Panc1 (cell line): Measurements from ENCODE around the gene FAF1. TPM values are rescaled to one million over a fixed set of nuclear protein-coding genes. Genes with fewer than 3 reads are reported as not detected.

Experiments
- ATAC-seq: fragments of 200-7000 bp; cut with Tn5 transposase; 2 replicates; pipeline ENCODE4 v1.9.1; 2020; ENCODE audit warnings: mild to moderate bottlenecking, moderate library complexity
- BruUV-seq: library from RNA; stranded (reverse); fragments of 400-500 nt; replicated peaks from 2 replicates; lab custom pipeline; 2021; lab: Mats Ljungman, UMichigan
- CTCF ChIA-PET: fragments of 300-600 bp; sonication (Branson Sonifier 250); formaldehyde crosslinking; loops from one replicate; lab custom pipeline; 2022; ENCODE audit warnings: antibody characterized with exemption; lab: Charles Lee
- POLR2A ChIA-PET: fragments of 300-600 bp; sonication (Branson Sonifier 250); formaldehyde crosslinking; loops from one replicate; lab custom pipeline; 2022; ENCODE audit warnings: antibody characterized with exemption; lab: Charles Lee
- DNase-seq: peaks from one replicate; pipeline ENCODE4 v3.0.0-alpha.2; 2010; ENCODE audit warnings: low read depth, low spot score
- H3K27ac ChIP-seq: 2 replicates; pipeline ENCODE4 v1.5.1; 2011; ENCODE audit warnings: mild to moderate bottlenecking, low read length, inconsistent platforms
- H3K27me3 ChIP-seq: fragments of 200-500 bp; sonication (Bioruptor generic); 2 replicates; pipeline ENCODE4 v1.6.0; 2014; ENCODE audit warnings: low read length, inconsistent platforms; ENCODE audit not compliant: control insufficient read depth, insufficient read depth
- H3K36me3 ChIP-seq: fragments of 200-500 bp; sonication (Bioruptor generic); 2 replicates; pipeline ENCODE4 v1.5.1; 2014; ENCODE audit warnings: inconsistent platforms, mild to moderate bottlenecking, low read length, moderate library complexity; ENCODE audit not compliant: control insufficient read depth, insufficient read depth
- H3K4me1 ChIP-seq: 2 replicates; pipeline ENCODE4 v1.5.1; 2011; ENCODE audit warnings: inconsistent platforms, mild to moderate bottlenecking, low read length, moderate library complexity; ENCODE audit not compliant: control insufficient read depth, insufficient read depth
- H3K4me3 ChIP-seq, 2 experiments: 2 replicates each; pipeline ENCODE4 v1.5.1; 2011 to 2012; ENCODE audit warnings: low read depth in 2 of 2, low read length in 2 of 2, mild to moderate bottlenecking in 2 of 2, inconsistent platforms in 1 of 2, moderate library complexity in 1 of 2
- H3K9me3 ChIP-seq: fragments of 200-500 bp; sonication (Bioruptor generic); 2 replicates; pipeline ENCODE4 v1.5.1; 2014; ENCODE audit warnings: low read depth, mild to moderate bottlenecking, inconsistent platforms, low read length, moderate library complexity; ENCODE audit not compliant: control insufficient read depth, insufficient read depth
- CTCF ChIP-seq: fragments of 450-650 bp; IDR thresholded peaks from 2 replicates; pipeline ENCODE4 v1.5.1; 2017; ENCODE audit warnings: mild to moderate bottlenecking
- POLR2AphosphoS5 ChIP-seq: IDR thresholded peaks from 2 replicates; pipeline ENCODE4 v1.6.1; 2012; ENCODE audit warnings: mild to moderate bottlenecking, low read depth, low read length, moderate library complexity
- REST ChIP-seq, 2 experiments: IDR thresholded peaks; 2 replicates each; pipeline ENCODE4 v1.6.1; 2011 to 2012; ENCODE audit warnings: low read depth in 2 of 2, control low read depth in 1 of 2, low read length in 1 of 2, mild to moderate bottlenecking in 1 of 2, moderate library complexity in 1 of 2; ENCODE audit not compliant: insufficient read depth in 1 of 2
- SIN3A ChIP-seq: IDR thresholded peaks from 2 replicates; pipeline ENCODE4 v1.6.1; 2012; ENCODE audit warnings: low read depth, mild to moderate bottlenecking, low read length, moderate library complexity, borderline replicate concordance; ENCODE audit not compliant: insufficient read depth
- TCF7L2 ChIP-seq: IDR thresholded peaks from 2 replicates; pipeline ENCODE4 v1.6.1; 2011; ENCODE audit warnings: mild to moderate bottlenecking, low read depth, low read length, inconsistent platforms
- in situ Hi-C: cut with HindIII; loops from 2 replicates; pipeline ENCODE4 v1.10.0; 2016; ENCODE audit warnings: low sequenced_read_pairs, low pct_unique_long_range_greater_than_20kb
- intact Hi-C: fragments of 100-400 bp; cut with micrococcal nuclease; formaldehyde crosslinking; loops from one replicate; pipeline ENCODE4 v1.10.0; 2022; ENCODE audit not compliant: unreplicated experiment
- total RNA-seq: library from RNA; stranded (reverse); gene quantifications from one replicate; pipeline ENCODE4 v1.2.1, GENCODE V29; 2021; ENCODE audit not compliant: unreplicated experiment

The FAF1 gene
- total RNA-seq, 1 experiment from 2014 or later: 101 TPM

GRCh38 chr1:50699795-50700194 is 260.3 kb downstream of the FAF1 start:
- DNase-seq: no peak
- no TSS peak for BruUV-seq
- H3K36me3 ChIP-seq: peaks cover 2% of the 10 kb centered on the region; the same call in 1 of the 2 replicates
- ChIA-PET POLR2A (no interaction called here), CTCF (no interaction called here)
- no peaks in the 10 kb centered on the region for H3K27me3 ChIP-seq
- in situ Hi-C loops: no loop called here
- TF ChIP-seq TCF7L2 (no peak), CTCF (no peak), REST (IDR thresholded peaks at IDR 0.05; ENCODE audit: insufficient read depth in 1 of 2, low read depth in 2 of 2, low read length in 1 of 2) (no peak), SIN3A (no peak)
- H3K4me1 ChIP-seq: no peaks in the 10 kb centered on the region
- H3K4me3 ChIP-seq: no peak overlapping the region
- H3K9me3 ChIP-seq: no peaks in the 10 kb centered on the region
- intact Hi-C loops: no loop called here
- no peak for ATAC-seq
- H3K27ac ChIP-seq: no peak overlapping the region

GRCh38 chr1:50697440-50698421 is 262.3 kb downstream of the FAF1 start:
- ATAC-seq: no peak
- H3K27ac ChIP-seq: no peak overlapping the region
- ChIA-PET POLR2A (no interaction called here), CTCF (no interaction called here)
- H3K9me3 ChIP-seq: no peaks in the 10 kb centered on the region
- H3K27me3 ChIP-seq: no peaks in the 10 kb centered on the region
- DNase-seq: no peak
- intact Hi-C loops (no loop called here), in situ Hi-C loops (no loop called here)
- no peaks in the 10 kb centered on the region for H3K36me3 ChIP-seq
- BruUV-seq: no TSS peak
- TF ChIP-seq SIN3A: no peak
- TF ChIP-seq REST (IDR thresholded peaks at IDR 0.05; ENCODE audit: insufficient read depth in 1 of 2, low read depth in 2 of 2, low read length in 1 of 2): no peak
- no peak for TF ChIP-seq TCF7L2
- TF ChIP-seq POLR2AphosphoS5: no peak
- TF ChIP-seq CTCF: no peak
- H3K4me1 ChIP-seq: no peaks in the 10 kb centered on the region
- H3K4me3 ChIP-seq: no peak overlapping the region
